ENCODE measurements around the gene MRPL18.

MRPL18 gene

GRCh38 chr6:159842035-159842434, 51.8 kb downstream of the MRPL18 start:
- DNase-seq (ENCODE audit: low read depth, low spot score) = no peak

DNA sequence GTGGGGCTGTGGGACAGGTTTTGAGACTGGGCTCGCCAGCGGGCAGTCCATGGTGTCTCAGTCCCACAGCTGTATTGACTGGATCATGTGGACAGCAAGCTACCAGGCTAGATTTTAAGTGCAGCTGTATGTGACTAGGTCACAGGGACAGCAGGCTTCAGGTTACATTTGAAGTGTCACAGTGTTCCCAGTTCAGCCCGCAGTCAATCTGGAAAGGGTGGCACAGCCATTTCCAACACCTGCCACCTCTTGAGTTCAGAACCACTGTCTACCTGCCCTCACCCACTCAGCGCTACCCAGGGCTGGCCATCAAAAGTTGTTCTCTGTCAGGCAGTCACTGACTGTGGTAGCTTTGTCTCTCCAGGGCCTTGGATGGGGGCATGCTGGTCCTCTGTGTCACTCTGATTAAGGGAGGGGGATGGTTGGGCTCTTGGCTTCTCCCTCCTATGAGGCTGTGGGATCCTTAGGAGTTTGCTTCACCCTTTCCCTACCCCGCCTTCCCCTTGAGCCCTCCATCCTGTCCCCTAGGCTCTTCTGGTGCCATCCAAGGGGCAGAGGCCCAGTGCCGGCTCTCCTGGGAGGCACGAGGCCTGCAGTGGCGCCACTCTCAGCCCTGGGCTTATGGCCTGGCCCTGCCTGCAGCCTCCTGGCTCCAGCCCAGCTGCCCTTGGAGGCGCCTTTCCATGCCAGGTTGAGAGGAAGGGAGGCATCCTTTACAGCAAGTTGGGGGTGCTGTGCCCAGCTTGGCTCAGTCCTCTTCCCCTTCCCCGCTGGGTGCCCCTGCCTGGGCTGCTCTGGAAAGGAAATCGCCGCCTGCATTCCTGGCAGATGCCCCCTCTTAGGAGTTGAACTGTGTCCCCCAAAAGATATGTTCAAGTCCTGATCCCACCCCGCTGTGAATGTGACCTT, 54.7 kb downstream of the MRPL18 start:
- DNase-seq (ENCODE audit: low read depth, low spot score) = no peak

Data from iPS DF 19.7 (cell line).